ENCODE measurements around the gene LDAH. TPM values are rescaled to one million over a fixed set of nuclear protein-coding genes. Genes with fewer than 3 reads are reported as not detected.
A peak's percentile ranks its signal among the peaks of the same experiment; 100 is the strongest.
"Not testable (repeated sequence)": the region's sequence is repeated elsewhere in the genome, so short reads cannot be mapped to it uniquely, and the experiment has no call there.

The LDAH gene
- polyA plus RNA-seq, 1 donor: 28.0 TPM

DNA sequence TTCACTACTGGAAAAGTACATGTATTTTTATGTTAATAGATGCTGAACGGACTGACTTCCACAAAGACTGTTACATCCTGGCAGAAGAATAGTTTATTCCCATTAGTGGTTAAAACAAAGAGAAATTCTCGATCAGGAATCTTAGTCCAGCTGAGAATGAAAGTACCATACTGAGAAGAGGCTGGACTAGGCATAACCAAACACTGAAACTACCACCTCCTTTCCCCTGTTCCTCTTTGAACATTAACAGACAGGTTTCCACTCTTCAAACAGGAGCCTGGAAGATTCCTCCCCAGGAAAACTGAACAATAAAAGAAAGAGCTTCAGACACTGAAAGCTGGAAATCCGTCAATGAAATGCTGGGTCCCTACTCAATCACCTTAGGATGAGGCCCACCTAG is 25.8 kb downstream of the LDAH start:
- Histone ChIP-seq H3K27me3 (ENCODE audit: control insufficient read depth, insufficient read depth, low read length) (no peaks in the 10 kb centered on the region), H3K4me1 (ENCODE audit: control insufficient read depth, insufficient read depth, low read length) (no peaks in the 10 kb centered on the region), H3K9me3 (ENCODE audit: control insufficient read depth, low read depth, low read length) (no peaks in the 10 kb centered on the region), H3K4me3 (ENCODE audit: low read length) (no peak overlapping the region), H3K27ac (ENCODE audit: low read length) (no peak overlapping the region), H3K36me3 (ENCODE audit: control insufficient read depth, insufficient read depth, low read length) (peaks cover 6% of the 10 kb centered on the region)
- no peak for DNase-seq
- WGBS (ENCODE audit: insufficient coverage, low lambda C conversion rate): no CpG with 5 or more reads among the region's 3 CpGs

- no peaks in the 10 kb centered on the region for H3K27me3 ChIP-seq (ENCODE audit: control insufficient read depth, insufficient read depth, low read length)
- H3K9me3 ChIP-seq (ENCODE audit: control insufficient read depth, low read depth, low read length): no peaks in the 10 kb centered on the region
- no peak overlapping the region for H3K4me3 ChIP-seq (ENCODE audit: low read length)
- no CpG with 5 or more reads among the region's 1 CpG for WGBS (ENCODE audit: insufficient coverage, low lambda C conversion rate)
- H3K4me1 ChIP-seq (ENCODE audit: control insufficient read depth, insufficient read depth, low read length): no peaks in the 10 kb centered on the region
- peaks cover 6% of the 10 kb centered on the region for H3K36me3 ChIP-seq (ENCODE audit: control insufficient read depth, insufficient read depth, low read length)
- peak; percentile 57 to 75 for DNase-seq
- H3K27ac ChIP-seq (ENCODE audit: low read length): no peak overlapping the region
These were observed 26.5 kb downstream of the LDAH start for GRCh38 chr2:20796374-20796791.

DNA sequence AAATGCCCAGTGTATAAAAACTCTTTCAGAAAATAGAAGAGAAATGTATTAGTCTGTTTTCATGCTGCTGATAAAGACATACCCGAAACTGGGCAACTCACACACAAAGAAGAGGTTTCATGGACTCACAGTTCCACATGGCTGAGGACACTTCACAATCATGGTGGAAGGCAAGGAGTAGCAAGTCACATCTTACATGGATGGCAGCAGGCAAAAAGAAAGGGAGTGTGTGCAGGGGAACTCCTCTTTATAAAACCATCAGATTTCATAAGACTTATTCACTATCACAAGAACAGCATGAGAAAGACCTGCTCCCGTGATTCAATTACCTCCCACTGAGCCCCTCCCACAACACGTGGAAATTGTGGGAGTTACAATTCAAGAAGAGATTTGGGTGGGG is 29.0 kb downstream of the LDAH start:
- WGBS (ENCODE audit: insufficient coverage, low lambda C conversion rate): no CpG with 5 or more reads among the region's 3 CpGs
- DNase-seq; H3K27ac ChIP-seq (ENCODE audit: low read length); H3K27me3 ChIP-seq (ENCODE audit: control insufficient read depth, insufficient read depth, low read length); H3K4me3 ChIP-seq (ENCODE audit: low read length); H3K9me3 ChIP-seq (ENCODE audit: control insufficient read depth, low read depth, low read length); H3K4me1 ChIP-seq (ENCODE audit: control insufficient read depth, insufficient read depth, low read length): not testable (repeated sequence)
- H3K36me3 ChIP-seq (ENCODE audit: control insufficient read depth, insufficient read depth, low read length): peaks cover 14% of the 10 kb centered on the region

DNA sequence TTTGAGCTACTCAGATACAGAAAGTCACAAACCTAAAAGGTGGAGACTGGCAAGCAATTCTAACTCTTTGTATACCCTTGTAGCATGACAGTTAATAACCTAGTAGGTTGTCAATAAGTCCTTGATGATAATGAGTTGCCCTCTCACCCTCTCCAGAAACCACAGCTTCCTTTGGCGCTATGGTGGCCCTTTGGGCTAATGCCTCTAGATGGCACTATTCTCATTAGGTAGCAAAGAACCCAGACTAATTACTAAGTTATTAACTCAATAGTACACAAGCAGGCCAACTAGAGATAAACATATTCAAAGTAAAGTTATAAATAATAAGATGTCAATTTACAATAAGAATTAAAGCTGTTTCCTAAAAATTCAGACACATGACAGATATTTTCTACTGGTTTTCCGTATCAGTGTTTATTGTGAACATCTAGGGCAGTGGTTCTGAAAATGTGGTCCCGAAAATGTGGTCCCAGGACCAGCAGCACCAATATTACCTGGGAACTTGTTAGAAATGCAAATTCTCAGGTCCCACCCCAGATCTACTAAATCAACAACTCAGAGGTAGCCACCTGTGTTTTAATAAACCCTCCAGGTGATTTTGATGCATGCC is 41.1 kb downstream of the LDAH start:
- H3K9me3 ChIP-seq (ENCODE audit: control insufficient read depth, low read depth, low read length): peaks cover 5% of the 10 kb centered on the region

GRCh38 chr2:20771299-20771698 is 51.6 kb downstream of the LDAH start:
- Histone ChIP-seq H3K36me3 (ENCODE audit: control insufficient read depth, insufficient read depth, low read length) (peaks cover 34% of the 10 kb centered on the region), H3K4me3 (ENCODE audit: low read length) (no peak overlapping the region), H3K4me1 (ENCODE audit: control insufficient read depth, insufficient read depth, low read length) (no peaks in the 10 kb centered on the region), H3K27ac (ENCODE audit: low read length) (no peak overlapping the region), H3K27me3 (ENCODE audit: control insufficient read depth, insufficient read depth, low read length) (no peaks in the 10 kb centered on the region), H3K9me3 (ENCODE audit: control insufficient read depth, low read depth, low read length) (peaks cover 4% of the 10 kb centered on the region)
- no CpG with 5 or more reads among the region's 1 CpG for WGBS (ENCODE audit: insufficient coverage, low lambda C conversion rate)
- DNase-seq: no peak

More for the DNA sequence above, 41.1 kb downstream of the LDAH start:
- DNase-seq: peak in 1 of 2 donors; percentile 8
- WGBS (ENCODE audit: insufficient coverage, low lambda C conversion rate): no CpG with 5 or more reads among the region's 3 CpGs
- Histone ChIP-seq H3K4me3 (ENCODE audit: low read length) (no peak overlapping the region), H3K4me1 (ENCODE audit: control insufficient read depth, insufficient read depth, low read length) (no peaks in the 10 kb centered on the region), H3K36me3 (ENCODE audit: control insufficient read depth, insufficient read depth, low read length) (peaks cover 24% of the 10 kb centered on the region), H3K27me3 (ENCODE audit: control insufficient read depth, insufficient read depth, low read length) (no peaks in the 10 kb centered on the region), H3K27ac (ENCODE audit: low read length) (no peak overlapping the region)

DNA sequence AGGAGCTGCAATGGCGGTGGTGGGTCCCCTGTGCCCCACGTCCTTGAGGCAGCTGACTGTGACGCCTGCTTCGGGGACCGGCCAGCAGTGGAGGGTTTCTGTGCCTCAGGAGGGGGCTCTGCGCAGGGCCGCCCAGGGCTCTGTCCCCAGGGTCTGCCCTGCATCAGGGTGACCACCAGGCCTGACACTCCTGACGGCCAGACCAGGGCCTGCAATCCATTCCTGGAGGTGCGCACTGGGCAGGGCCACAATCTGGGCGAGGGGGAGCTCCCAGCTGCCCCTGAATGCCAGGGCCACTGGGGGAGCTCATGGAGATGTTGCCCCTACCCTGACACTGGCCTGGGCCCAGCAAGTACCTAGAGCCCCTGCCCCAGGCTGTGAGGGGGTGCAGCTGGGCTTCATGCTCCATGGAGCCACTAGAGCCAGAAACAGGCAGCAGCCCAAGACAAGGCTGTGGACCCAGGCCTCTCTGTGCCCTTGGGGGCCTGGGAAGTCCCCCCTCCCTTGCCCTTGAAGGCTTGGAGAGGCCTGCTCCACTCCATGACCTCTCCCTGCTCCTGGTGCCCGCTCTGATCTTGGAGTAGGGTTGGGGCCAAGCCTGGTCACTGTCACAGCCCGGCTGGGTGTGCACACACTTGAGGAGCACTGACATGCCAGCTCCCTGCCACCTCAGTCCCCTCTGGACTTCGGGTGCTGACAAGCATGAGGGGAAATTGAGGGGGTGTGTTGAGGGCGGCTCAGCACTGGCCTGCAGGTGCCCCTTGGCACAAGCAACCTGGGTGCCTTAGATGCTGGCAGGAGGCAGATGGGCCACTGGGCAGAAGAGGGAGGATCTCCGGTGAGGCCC is 55.9 kb downstream of the LDAH start:
- Histone ChIP-seq H3K36me3 (ENCODE audit: control insufficient read depth, insufficient read depth, low read length) (peaks cover 21% of the 10 kb centered on the region), H3K4me3 (ENCODE audit: low read length) (no peak overlapping the region), H3K9me3 (ENCODE audit: control insufficient read depth, low read depth, low read length) (peaks cover 4% of the 10 kb centered on the region), H3K27ac (ENCODE audit: low read length) (no peak overlapping the region), H3K27me3 (ENCODE audit: control insufficient read depth, insufficient read depth, low read length) (no peaks in the 10 kb centered on the region), H3K4me1 (ENCODE audit: control insufficient read depth, insufficient read depth, low read length) (no peaks in the 10 kb centered on the region)
- WGBS (ENCODE audit: insufficient coverage, low lambda C conversion rate): no CpG with 5 or more reads among the region's 15 CpGs
- DNase-seq: no peak

- Histone ChIP-seq H3K27ac (ENCODE audit: low read length) (no peak overlapping the region), H3K4me1 (ENCODE audit: control insufficient read depth, insufficient read depth, low read length) (no peaks in the 10 kb centered on the region), H3K36me3 (ENCODE audit: control insufficient read depth, insufficient read depth, low read length) (peaks cover 21% of the 10 kb centered on the region), H3K4me3 (ENCODE audit: low read length) (no peak overlapping the region), H3K9me3 (ENCODE audit: control insufficient read depth, low read depth, low read length) (peaks cover 4% of the 10 kb centered on the region), H3K27me3 (ENCODE audit: control insufficient read depth, insufficient read depth, low read length) (no peaks in the 10 kb centered on the region)
- DNase-seq: no peak
- no CpG with 5 or more reads among the region's 1 CpG for WGBS (ENCODE audit: insufficient coverage, low lambda C conversion rate)
These were observed 56.7 kb downstream of the LDAH start for GRCh38 chr2:20766213-20766612.

DNA sequence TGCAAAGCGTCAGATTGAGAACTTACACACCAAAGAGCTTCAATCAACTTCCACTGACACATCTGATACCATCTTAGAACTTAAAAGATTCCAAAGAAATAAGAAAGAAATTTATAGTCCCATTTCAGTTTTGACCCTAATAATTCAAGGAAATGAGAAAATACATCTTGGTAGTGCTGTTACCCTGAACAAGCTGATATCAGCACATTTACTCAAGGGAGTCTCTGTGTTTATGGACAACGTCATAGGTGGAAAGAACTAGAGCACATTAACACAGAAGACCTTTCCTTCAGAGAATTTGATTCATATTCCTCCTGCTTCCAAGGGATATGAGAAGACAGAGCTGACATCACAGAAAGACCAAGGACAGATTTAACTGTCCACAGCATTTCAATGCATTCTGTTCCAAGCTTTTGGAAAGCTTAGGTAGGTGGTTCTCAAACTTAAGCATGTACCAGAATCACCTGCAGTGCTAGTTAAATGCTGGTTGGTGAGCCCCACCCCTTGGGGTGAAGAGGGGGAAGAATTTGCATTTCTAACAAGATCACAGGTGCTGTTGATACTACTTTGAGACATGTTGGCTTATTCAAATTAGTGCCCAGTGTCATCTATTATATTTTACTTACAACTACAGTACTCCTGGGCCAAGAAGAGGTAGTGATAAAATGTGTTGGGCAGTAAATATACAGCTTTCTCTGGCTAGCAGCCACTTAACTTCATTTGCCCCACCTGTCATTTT is 59.8 kb downstream of the LDAH start:
- no peaks in the 10 kb centered on the region for H3K27me3 ChIP-seq (ENCODE audit: control insufficient read depth, insufficient read depth, low read length)
- no peak for DNase-seq
- H3K9me3 ChIP-seq (ENCODE audit: control insufficient read depth, low read depth, low read length): peaks cover 7% of the 10 kb centered on the region
- no CpG with 5 or more reads among the region's 2 CpGs for WGBS (ENCODE audit: insufficient coverage, low lambda C conversion rate)
- H3K4me1 ChIP-seq (ENCODE audit: control insufficient read depth, insufficient read depth, low read length): no peaks in the 10 kb centered on the region
- H3K36me3 ChIP-seq (ENCODE audit: control insufficient read depth, insufficient read depth, low read length): peaks cover 25% of the 10 kb centered on the region
- H3K27ac ChIP-seq (ENCODE audit: low read length): no peak overlapping the region
- no peak overlapping the region for H3K4me3 ChIP-seq (ENCODE audit: low read length)

DNA sequence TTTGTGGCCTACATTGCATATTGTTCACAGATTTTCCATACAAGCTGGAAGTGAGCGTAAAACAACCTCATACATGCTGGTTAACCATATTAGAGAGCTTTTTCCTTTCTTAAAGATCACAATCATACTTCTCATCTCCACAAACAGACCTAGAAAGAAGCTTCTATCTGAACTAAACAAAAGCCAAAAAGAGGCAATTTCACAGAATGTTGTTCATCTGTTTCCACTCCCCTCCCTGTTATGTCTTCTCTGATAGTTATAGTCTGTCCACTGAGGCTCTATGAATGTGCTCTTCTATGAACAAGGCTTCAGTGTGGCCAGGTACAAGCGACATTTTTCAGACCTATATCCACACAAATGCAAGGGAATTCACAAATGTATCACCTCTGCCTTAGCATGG is 63.4 kb downstream of the LDAH start:
- Histone ChIP-seq H3K36me3 (ENCODE audit: control insufficient read depth, insufficient read depth, low read length) (peaks cover 8% of the 10 kb centered on the region), H3K27ac (ENCODE audit: low read length) (no peak overlapping the region), H3K27me3 (ENCODE audit: control insufficient read depth, insufficient read depth, low read length) (no peaks in the 10 kb centered on the region), H3K9me3 (ENCODE audit: control insufficient read depth, low read depth, low read length) (peaks cover 3% of the 10 kb centered on the region), H3K4me3 (ENCODE audit: low read length) (no peak overlapping the region), H3K4me1 (ENCODE audit: control insufficient read depth, insufficient read depth, low read length) (no peaks in the 10 kb centered on the region)
- no CpG with 5 or more reads among the region's 2 CpGs for WGBS (ENCODE audit: insufficient coverage, low lambda C conversion rate)
- no peak for DNase-seq

DNA sequence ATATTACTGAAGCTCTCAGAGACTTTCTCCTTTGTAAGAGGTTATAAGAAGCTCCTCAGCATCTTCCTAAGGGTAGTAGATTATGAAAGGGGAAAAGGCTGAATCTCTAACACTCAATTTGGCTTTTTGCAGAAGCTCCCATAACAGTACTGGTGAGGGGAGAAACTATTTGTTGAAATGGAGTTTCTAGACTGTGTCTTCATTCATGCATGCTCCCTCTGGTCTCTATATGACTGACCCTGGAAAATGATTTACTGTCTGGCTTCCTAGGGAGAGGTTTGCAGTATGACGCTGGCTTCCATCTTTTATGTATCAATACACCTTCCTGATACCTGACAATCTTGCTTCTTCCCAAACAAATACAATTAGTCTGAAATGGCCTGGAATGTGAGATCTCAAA is 63.9 kb downstream of the LDAH start:
- Histone ChIP-seq H3K27me3 (ENCODE audit: control insufficient read depth, insufficient read depth, low read length) (no peaks in the 10 kb centered on the region), H3K9me3 (ENCODE audit: control insufficient read depth, low read depth, low read length) (peaks cover 3% of the 10 kb centered on the region), H3K36me3 (ENCODE audit: control insufficient read depth, insufficient read depth, low read length) (peaks cover 8% of the 10 kb centered on the region), H3K27ac (ENCODE audit: low read length) (no peak overlapping the region), H3K4me1 (ENCODE audit: control insufficient read depth, insufficient read depth, low read length) (no peaks in the 10 kb centered on the region), H3K4me3 (ENCODE audit: low read length) (no peak overlapping the region)
- no CpG with 5 or more reads among the region's 1 CpG for WGBS (ENCODE audit: insufficient coverage, low lambda C conversion rate)
- DNase-seq: no peak

Measured in large intestine (tissue), 3 donors.